IMR-90 (cell line): ENCODE measurements around the gene SCYGR1. TPM values are rescaled to one million over a fixed set of nuclear protein-coding genes. Genes with fewer than 3 reads are reported as not detected.

Experiments
- ATAC-seq: fragments of 200-7000 bp; cut with Tn5 transposase; 2 replicates; pipeline ENCODE4 v1.9.1; 2020; ENCODE audit warnings: low read depth, mild to moderate bottlenecking, moderate library complexity
- BruUV-seq: library from RNA; stranded (reverse); fragments of 400-500 nt; replicated peaks from 2 replicates; lab custom pipeline; 2021; lab: Mats Ljungman, UMichigan
- CTCF ChIA-PET: fragments of 300-600 bp; formaldehyde crosslinking; extraction: SDS; loops from one replicate; lab custom pipeline; 2021; ENCODE audit warnings: antibody characterized with exemption; lab: Yijun Ruan, JAX
- POLR2A ChIA-PET: fragments of 300-600 bp; sonication (Branson Sonifier 250); formaldehyde crosslinking; loops from one replicate; lab custom pipeline; 2022; ENCODE audit warnings: antibody characterized with exemption; ENCODE audit not compliant: unreplicated experiment; lab: Charles Lee
- DNase-seq: peaks from one replicate; pipeline ENCODE4 v3.0.0; 2013
- H2AFZ ChIP-seq: replicated peaks from 2 replicates; pipeline ENCODE3; 2013; ENCODE audit warnings: low read length, mild to moderate bottlenecking; ENCODE audit not compliant: poor library complexity
- H2AK5ac ChIP-seq: 2 replicates; pipeline ENCODE4 v1.6.1; 2013; ENCODE audit warnings: low read depth, low read length, inconsistent platforms
- H2AK9ac ChIP-seq: replicated peaks from 2 replicates; pipeline ENCODE3; 2013; ENCODE audit warnings: mild to moderate bottlenecking, low read depth, low read length, moderate library complexity; ENCODE audit not compliant: poor library complexity
- H2BK120ac ChIP-seq: 2 replicates; pipeline ENCODE4 v1.6.1; 2013; ENCODE audit warnings: low read depth, low read length, inconsistent platforms
- H2BK15ac ChIP-seq: 3 replicates; pipeline ENCODE4 v1.6.1; 2013; ENCODE audit warnings: low read depth, low read length, inconsistent platforms
- H2BK20ac ChIP-seq: 2 replicates; pipeline ENCODE4 v1.6.1; 2013; ENCODE audit warnings: low read depth, mild to moderate bottlenecking, inconsistent platforms, low read length, moderate library complexity
- H2BK5ac ChIP-seq: 2 replicates; pipeline ENCODE4 v1.6.1; 2013; ENCODE audit warnings: mild to moderate bottlenecking, low read depth, low read length, inconsistent platforms; ENCODE audit not compliant: poor library complexity, severe bottlenecking
- H3K14ac ChIP-seq: replicated peaks from 2 replicates; pipeline ENCODE4 v1.6.1; 2013; ENCODE audit warnings: low read depth, low read length, inconsistent platforms
- H3K18ac ChIP-seq: 2 replicates; pipeline ENCODE4 v1.6.1; 2013; ENCODE audit warnings: low read depth, low read length, control low read depth
- H3K23ac ChIP-seq: 2 replicates; pipeline ENCODE4 v1.6.1; 2013; ENCODE audit warnings: low read depth, low read length, inconsistent platforms
- H3K27ac ChIP-seq: 2 replicates; pipeline ENCODE4 v1.5.1; 2013; ENCODE audit warnings: mild to moderate bottlenecking, control low read depth, low read length; ENCODE audit not compliant: insufficient read depth
- H3K27me3 ChIP-seq: 2 replicates; pipeline ENCODE4 v1.6.1; 2013; ENCODE audit warnings: low read length; ENCODE audit not compliant: control insufficient read depth, insufficient read depth
- H3K36me3 ChIP-seq: 2 replicates; pipeline ENCODE4 v1.6.1; 2013; ENCODE audit warnings: low read length, mixed read lengths; ENCODE audit not compliant: control insufficient read depth, insufficient read depth
- H3K4ac ChIP-seq: 2 replicates; pipeline ENCODE4 v1.6.1; 2013; ENCODE audit warnings: low read depth, low read length, inconsistent platforms
- H3K4me1 ChIP-seq: 2 replicates; pipeline ENCODE4 v1.6.1; 2013; ENCODE audit warnings: low read length, mixed read lengths; ENCODE audit not compliant: control insufficient read depth, insufficient read depth
- H3K4me2 ChIP-seq: 2 replicates; pipeline ENCODE4 v1.6.1; 2013; ENCODE audit warnings: low read depth, mild to moderate bottlenecking, control low read depth, low read length, moderate library complexity
- H3K4me3 ChIP-seq: 2 replicates; pipeline ENCODE4 v1.5.1; 2013; ENCODE audit warnings: low read depth, mild to moderate bottlenecking, control low read depth, low read length, moderate library complexity; ENCODE audit not compliant: insufficient read depth
- H3K56ac ChIP-seq: 2 replicates; pipeline ENCODE4 v1.6.1; 2013; ENCODE audit warnings: low read length, inconsistent platforms; ENCODE audit not compliant: insufficient read depth; ENCODE audit errors: extremely low read depth
- H3K79me1 ChIP-seq, 2 experiments: 2 replicates each; pipeline ENCODE4 v1.6.1; 2013; ENCODE audit warnings: low read length in 2 of 2, inconsistent platforms in 1 of 2, low read depth in 1 of 2
- H3K9ac ChIP-seq: 2 replicates; pipeline ENCODE4 v1.6.1; 2013; ENCODE audit warnings: low read depth, low read length, control low read depth
- H3K9me1 ChIP-seq: 2 replicates; pipeline ENCODE4 v1.6.1; 2013; ENCODE audit warnings: low read length, inconsistent platforms; ENCODE audit not compliant: insufficient read depth
- H3K9me3 ChIP-seq: 2 replicates; pipeline ENCODE4 v1.6.1; 2013; ENCODE audit warnings: low read length; ENCODE audit not compliant: control insufficient read depth, insufficient read depth
- H4K20me1 ChIP-seq: 2 replicates; pipeline ENCODE4 v1.6.1; 2013; ENCODE audit warnings: low read length, inconsistent platforms; ENCODE audit not compliant: insufficient read depth
- H4K5ac ChIP-seq: 2 replicates; pipeline ENCODE4 v1.6.1; 2013; ENCODE audit warnings: mild to moderate bottlenecking, low read depth, low read length, control low read depth
- H4K8ac ChIP-seq, 2 experiments: 2 replicates each; pipeline ENCODE4 v1.6.1; 2013; ENCODE audit warnings: low read depth in 2 of 2, low read length in 2 of 2, control low read depth in 1 of 2, inconsistent platforms in 1 of 2
- H4K91ac ChIP-seq: 2 replicates; pipeline ENCODE4 v1.6.1; 2013; ENCODE audit warnings: low read depth, low read length, inconsistent platforms; ENCODE audit not compliant: insufficient read depth
- BHLHE40 ChIP-seq: fragments of 150-350 bp; IDR thresholded peaks from 2 replicates; pipeline ENCODE4 v1.6.1; 2016; ENCODE audit warnings: mild to moderate bottlenecking, low read depth, low read length
- CEBPB ChIP-seq: IDR thresholded peaks from 2 replicates; pipeline ENCODE4 v1.6.1; 2012; ENCODE audit warnings: low read depth, low read length, improper control_type of control experiment
- MAFK ChIP-seq: IDR thresholded peaks from 2 replicates; pipeline ENCODE4 v1.6.1; 2012; ENCODE audit warnings: low read depth, low read length, improper control_type of control experiment
- WGBS, 2 experiments: methylation state at CpG; one replicate each; pipeline versions ENCODE4 v1.1.5 to v1.1.7; 2013; ENCODE audit warnings: missing lambda C conversion rate in 2 of 2; ENCODE audit not compliant: insufficient read length in 1 of 2; ENCODE audit errors: extremely low coverage in 2 of 2; 5-methylcytosine and 5-hydroxymethylcytosine counted together
- dilution Hi-C: fragments of 300-500 bp; cut with HindIII; formaldehyde crosslinking; loops from one replicate; pipeline ENCODE4 v1.14.3; 2018; ENCODE audit warnings: low sequenced_read_pairs; ENCODE audit not compliant: unreplicated experiment
- in situ Hi-C: fragments of 300-500 bp; cut with MboI; formaldehyde crosslinking; loops from 3 replicates; pipeline ENCODE4 v1.14.3; 2019; ENCODE audit warnings: low sequenced_read_pairs, inconsistent platforms, mixed read lengths
- intact Hi-C: fragments of 100-400 bp; cut with micrococcal nuclease; formaldehyde crosslinking; loops from 2 replicates; pipeline ENCODE4 v1.10.0; 2022
- polyA plus RNA-seq, 3 experiments: library from polyadenylated mRNA; depleted of rRNA; stranded (reverse); fragments of >200 nt; gene quantifications; 2 replicates each; pipeline ENCODE4 v1.2.3, GENCODE V29; 2012; ENCODE audit warnings: low replicate concordance in 1 of 3
- total RNA-seq: library from RNA; depleted of rRNA; stranded (reverse); fragments of >200 nt; gene quantifications from 2 replicates; pipeline ENCODE4 v1.2.3, GENCODE V29; 2012
- TF ChIP-seq, protein P1 (sequence below): fragments of 150-350 bp; IDR thresholded peaks from 2 replicates; pipeline ENCODE4 v1.6.1; 2016; ENCODE audit warnings: low read depth, mild to moderate bottlenecking, low read length, moderate library complexity, borderline replicate concordance
- TF ChIP-seq, protein P2 (sequence below): fragments of 150-350 bp; IDR thresholded peaks from 2 replicates; pipeline ENCODE4 v1.6.1; 2017; ENCODE audit warnings: mild to moderate bottlenecking, antibody characterized with exemption, low read length, low read depth

Gene SCYGR1
- total and polyA plus RNA-seq, 2 of the 4 experiments (the other 2 are of a cell fraction) = not detected

DNA sequence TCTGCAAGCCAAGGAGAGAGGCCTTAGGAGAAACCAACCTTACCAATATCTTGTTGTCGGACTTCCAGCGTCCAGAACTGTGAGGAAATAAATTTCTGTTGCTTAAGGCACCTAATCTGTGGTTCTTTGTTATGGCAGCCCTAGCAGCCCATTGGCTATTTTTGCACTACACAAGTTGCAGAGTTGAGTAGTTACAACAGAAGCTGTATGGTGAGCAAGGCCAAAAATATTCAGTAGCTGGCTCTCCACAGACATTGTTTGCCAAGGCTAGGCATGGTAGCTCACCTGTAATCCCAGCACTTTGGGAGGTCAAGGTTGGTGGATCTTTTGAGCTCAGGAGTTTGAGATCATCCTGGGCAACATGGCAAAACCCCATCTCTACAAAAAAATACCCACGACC, 27.1 kb upstream of the SCYGR1 start:
- ChIA-PET POLR2A (no interaction called here), CTCF (interaction anchor here (0.6 to 3.2 kb wide), 3 partner anchors 9 to 549 kb away, joined by 4 to 10 read pairs (median 4); no protein-coding TSS in a partner anchor)
- Histone ChIP-seq H3K9me1 (no peaks in the 10 kb centered on the region), H3K27me3 (no peaks in the 10 kb centered on the region), H3K23ac (no peak overlapping the region), H2AK5ac (no peak overlapping the region), H3K4me3 (no peak overlapping the region), H3K9ac (no peak overlapping the region), H3K18ac (peak overlapping the region; percentile 56; the same call in 1 of the 2 replicates), H3K9me3 (no peaks in the 10 kb centered on the region), H3K4me2 (no peak overlapping the region), H3K56ac (no peak overlapping the region), H4K5ac (no peak overlapping the region), H3K4ac (no peak overlapping the region), H4K8ac (0 out of 4 replicates have a peak overlapping the region, but pooled peaks of 1 of the 2 experiments have one; percentile 27), H2AK9ac (no peak overlapping the region), H2BK20ac (peak overlapping the region; percentile 46), H4K91ac (no peak overlapping the region), H3K27ac (no peak overlapping the region), H2BK15ac (no peak overlapping the region; the same call in 2 of the 3 replicates), H3K4me1 (peaks cover 4% of the 10 kb centered on the region), H3K36me3 (no peaks in the 10 kb centered on the region), H2BK5ac (peak overlapping the region; percentile 3), H2BK120ac (no peak overlapping the region), H2AFZ (peak overlapping the region; percentile 3), H4K20me1 (no peaks in the 10 kb centered on the region), H3K79me1 (no peaks in the 10 kb centered on the region), H3K14ac (0 out of 2 replicates have a peak overlapping the region, but pooled peaks have one; percentile 1)
- no TSS peak for BruUV-seq
- dilution Hi-C loops = no loop called here
- peak; percentile 60; the same call in 1 of the 2 replicates for ATAC-seq
- in situ Hi-C loops = no loop called here
- DNase-seq = peak; percentile 66
- no CpG with 5 or more reads among the region's 3 CpGs for WGBS, 2 experiments
- intact Hi-C loops = no loop called here
- TF ChIP-seq, protein P1, sequence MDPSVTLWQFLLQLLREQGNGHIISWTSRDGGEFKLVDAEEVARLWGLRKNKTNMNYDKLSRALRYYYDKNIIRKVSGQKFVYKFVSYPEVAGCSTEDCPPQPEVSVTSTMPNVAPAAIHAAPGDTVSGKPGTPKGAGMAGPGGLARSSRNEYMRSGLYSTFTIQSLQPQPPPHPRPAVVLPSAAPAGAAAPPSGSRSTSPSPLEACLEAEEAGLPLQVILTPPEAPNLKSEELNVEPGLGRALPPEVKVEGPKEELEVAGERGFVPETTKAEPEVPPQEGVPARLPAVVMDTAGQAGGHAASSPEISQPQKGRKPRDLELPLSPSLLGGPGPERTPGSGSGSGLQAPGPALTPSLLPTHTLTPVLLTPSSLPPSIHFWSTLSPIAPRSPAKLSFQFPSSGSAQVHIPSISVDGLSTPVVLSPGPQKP = no peak
- TF ChIP-seq BHLHE40 (no peak), CEBPB (0 out of 2 replicates have a peak, but pooled peaks have one; percentile 19), MAFK (no peak)
- TF ChIP-seq, protein P2, sequence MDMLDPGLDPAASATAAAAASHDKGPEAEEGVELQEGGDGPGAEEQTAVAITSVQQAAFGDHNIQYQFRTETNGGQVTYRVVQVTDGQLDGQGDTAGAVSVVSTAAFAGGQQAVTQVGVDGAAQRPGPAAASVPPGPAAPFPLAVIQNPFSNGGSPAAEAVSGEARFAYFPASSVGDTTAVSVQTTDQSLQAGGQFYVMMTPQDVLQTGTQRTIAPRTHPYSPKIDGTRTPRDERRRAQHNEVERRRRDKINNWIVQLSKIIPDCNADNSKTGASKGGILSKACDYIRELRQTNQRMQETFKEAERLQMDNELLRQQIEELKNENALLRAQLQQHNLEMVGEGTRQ = no peak
